HPDE6-E6E7 (cell line): Measurements from ENCODE around the gene KIAA1671.
A peak's percentile ranks its signal among the peaks of the same experiment; 100 is the strongest.

Experiments used
- DNase-seq: peaks from one replicate; pipeline ENCODE4 v3.0.0; 2011; ENCODE audit warnings: missing footprints; ENCODE audit errors: extremely low spot score

The KIAA1671 gene

DNA sequence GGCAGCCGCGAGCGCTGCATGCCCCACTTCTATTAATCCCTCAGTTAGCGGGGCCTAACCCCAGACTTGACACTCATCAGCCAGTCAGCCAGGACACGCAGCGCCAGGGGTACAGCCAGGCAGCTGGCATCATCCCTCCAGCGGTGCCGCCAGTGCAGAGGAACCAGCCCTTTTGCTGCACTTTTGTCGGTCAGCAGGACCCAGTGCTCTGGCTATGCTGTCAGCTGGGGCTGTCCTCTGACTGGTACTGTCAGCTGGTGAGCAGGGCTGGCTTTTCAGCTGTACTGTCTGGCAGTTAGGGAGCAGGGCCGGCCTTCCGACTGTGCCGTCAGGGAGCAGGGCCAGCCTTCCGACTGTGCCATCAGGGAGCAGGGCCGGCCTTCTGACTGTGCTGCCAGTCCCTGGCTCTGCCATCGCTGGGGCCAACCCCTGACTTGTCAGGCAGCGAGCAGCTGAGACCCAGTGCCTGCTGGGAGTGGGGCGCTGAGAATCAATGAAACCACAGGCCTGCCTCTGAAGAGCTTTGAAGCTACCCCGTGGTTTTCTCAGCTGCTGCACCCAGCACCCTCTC lies 115.4 kb downstream of the KIAA1671 start:
- DNase-seq: no peak

- DNase-seq: no peak
These were observed 116.2 kb downstream of the KIAA1671 start for GRCh38 chr22:25068707-25069106.

GRCh38 chr22:25069426-25069757 lies 116.9 kb downstream of the KIAA1671 start:
- DNase-seq: no peak

DNA sequence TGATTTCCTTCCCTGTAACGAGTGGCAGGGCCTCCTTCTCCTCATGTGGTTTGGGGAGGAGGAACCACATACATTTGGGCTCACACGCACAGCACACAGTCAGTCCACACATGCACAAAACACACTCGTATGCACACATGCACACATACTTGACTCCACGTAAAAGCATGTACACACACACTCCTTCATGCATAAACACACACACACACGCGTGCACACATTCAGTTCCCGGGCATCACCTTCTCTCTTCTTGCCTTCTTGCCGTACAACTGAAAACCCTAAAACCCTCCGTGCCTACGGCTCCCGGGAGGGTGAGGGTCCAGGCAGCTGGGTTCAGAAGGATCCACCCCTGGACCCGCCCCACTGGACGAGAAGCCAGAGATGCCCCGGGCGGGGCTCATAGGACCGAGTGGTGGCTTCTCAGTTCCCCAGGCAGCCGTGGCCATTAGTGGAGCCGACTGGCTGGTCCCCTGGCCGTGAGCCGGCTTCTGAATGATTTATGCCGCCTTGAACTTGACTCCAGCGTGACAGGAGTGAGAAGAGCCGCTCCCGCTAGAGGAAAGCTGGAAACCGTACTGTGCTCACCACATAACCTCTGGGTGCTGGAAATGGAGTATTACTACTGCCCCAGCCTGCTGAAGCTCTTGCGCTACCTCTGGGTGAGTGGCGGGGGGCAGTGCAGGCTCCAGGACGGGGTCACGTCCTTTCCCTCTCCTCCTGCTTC lies 117.4 kb downstream of the KIAA1671 start:
- no peak for DNase-seq

- no peak for DNase-seq
These were observed 118.4 kb downstream of the KIAA1671 start for GRCh38 chr22:25070956-25071355.

DNA sequence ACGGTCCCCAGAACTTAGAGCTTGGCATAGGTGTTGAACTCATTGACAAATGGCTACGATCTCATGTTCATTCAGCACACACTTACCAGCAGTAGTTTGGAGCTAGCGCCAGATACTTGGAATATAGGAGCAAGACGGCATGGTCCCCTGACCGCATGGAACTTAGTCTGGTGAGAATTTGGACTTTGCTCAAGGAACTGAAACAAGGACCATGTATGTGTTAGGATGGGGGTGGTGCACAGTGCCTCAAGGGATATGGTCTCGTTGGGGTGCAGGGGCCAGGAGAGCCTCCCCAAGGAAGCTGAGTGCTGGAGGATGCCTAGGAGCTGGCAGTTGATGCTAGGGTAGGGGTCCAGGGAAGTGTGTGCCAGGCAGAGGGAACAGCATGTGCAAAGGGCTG lies 119.2 kb downstream of the KIAA1671 start:
- DNase-seq: no peak

- no peak for DNase-seq
These were observed 119.9 kb downstream of the KIAA1671 start for GRCh38 chr22:25072406-25072805.

GRCh38 chr22:25076336-25076735 lies 123.8 kb downstream of the KIAA1671 start:
- no peak for DNase-seq

- DNase-seq: no peak
These were observed 124.5 kb downstream of the KIAA1671 start for GRCh38 chr22:25077056-25077455.

DNA sequence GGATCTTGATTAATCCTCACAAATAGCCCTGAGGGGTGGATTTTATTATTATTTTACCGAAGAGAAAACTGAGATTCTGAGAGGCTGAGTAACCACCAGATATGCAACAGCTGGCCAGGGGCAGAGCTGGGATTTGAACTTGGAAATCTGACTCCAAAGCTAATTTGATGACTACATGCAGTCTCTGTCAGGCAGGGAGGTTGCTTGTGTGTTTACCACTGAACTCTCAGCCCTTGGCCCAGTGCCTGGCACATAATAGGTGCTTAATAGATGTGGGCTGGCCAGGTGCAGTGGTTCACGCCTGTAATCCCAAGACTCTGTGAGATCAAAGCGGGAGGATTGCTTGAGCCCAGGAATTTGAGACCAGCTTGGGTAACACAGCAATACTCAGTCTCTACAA lies 125.4 kb downstream of the KIAA1671 start:
- no peak for DNase-seq

GRCh38 chr22:25078591-25078990 lies 126.1 kb downstream of the KIAA1671 start:
- no peak for DNase-seq

GRCh38 chr22:25080855-25081254 lies 128.3 kb downstream of the KIAA1671 start:
- DNase-seq: no peak

GRCh38 chr22:25081409-25081824 lies 128.9 kb downstream of the KIAA1671 start:
- peak; percentile 28 for DNase-seq

- DNase-seq: no peak
These were observed 129.6 kb downstream of the KIAA1671 start for GRCh38 chr22:25082096-25082495.

- DNase-seq: no peak
These were observed 130.7 kb downstream of the KIAA1671 start for GRCh38 chr22:25083056-25083806.

- no peak for DNase-seq
These were observed 131.3 kb downstream of the KIAA1671 start for GRCh38 chr22:25083807-25084200.

- DNase-seq: no peak
These were observed 132.0 kb downstream of the KIAA1671 start for GRCh38 chr22:25084405-25085107.

GRCh38 chr22:25085156-25085555 lies 132.6 kb downstream of the KIAA1671 start:
- no peak for DNase-seq

- DNase-seq: no peak
These were observed 133.7 kb downstream of the KIAA1671 start for GRCh38 chr22:25085930-25086901.

DNA sequence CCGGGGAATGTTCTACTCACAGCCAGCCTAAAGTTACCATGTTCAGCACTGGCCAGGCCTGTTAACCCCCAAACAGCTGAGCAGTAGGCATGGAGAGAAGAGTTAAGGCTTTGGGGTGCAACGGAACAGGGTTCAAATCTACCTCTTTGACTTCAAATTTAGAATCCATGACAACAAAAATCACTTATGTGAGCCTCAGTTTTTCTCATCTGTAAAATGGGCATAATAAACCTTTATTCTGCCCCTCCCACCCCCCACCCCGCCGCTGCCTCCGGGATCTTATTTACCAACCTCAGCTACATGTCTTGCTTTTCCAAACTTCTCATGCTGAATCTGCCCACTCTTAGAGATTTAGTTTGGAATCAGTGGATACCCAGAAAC lies 134.4 kb downstream of the KIAA1671 start:
- DNase-seq: no peak

- DNase-seq: no peak
These were observed 137.8 kb downstream of the KIAA1671 start for GRCh38 chr22:25090225-25090890.
